GM10266 (cell line): ENCODE measurements around the gene NUP85.
"Not testable (repeated sequence)": the region's sequence is repeated elsewhere in the genome, so short reads cannot be mapped to it uniquely, and the experiment has no call there.

ENCODE experiments used
- DNase-seq: peaks from one replicate; pipeline ENCODE4 v3.0.0; 2012; ENCODE audit errors: extremely low spot score
- CTCF ChIP-seq: IDR thresholded peaks from 2 replicates; pipeline ENCODE4 v1.5.1; 2012; ENCODE audit warnings: mild to moderate bottlenecking, low read depth; ENCODE audit not compliant: control insufficient read depth, insufficient read depth; ENCODE audit errors: missing control alignments

Gene NUP85

GRCh38 chr17:75252039-75252816 is 46.7 kb downstream of the NUP85 start:
- no peak for DNase-seq
- no peak for TF ChIP-seq CTCF

- DNase-seq, result not testable (repeated sequence)
Measured at GRCh38 chr17:75255954-75256698, 50.6 kb downstream of the NUP85 start.

DNA sequence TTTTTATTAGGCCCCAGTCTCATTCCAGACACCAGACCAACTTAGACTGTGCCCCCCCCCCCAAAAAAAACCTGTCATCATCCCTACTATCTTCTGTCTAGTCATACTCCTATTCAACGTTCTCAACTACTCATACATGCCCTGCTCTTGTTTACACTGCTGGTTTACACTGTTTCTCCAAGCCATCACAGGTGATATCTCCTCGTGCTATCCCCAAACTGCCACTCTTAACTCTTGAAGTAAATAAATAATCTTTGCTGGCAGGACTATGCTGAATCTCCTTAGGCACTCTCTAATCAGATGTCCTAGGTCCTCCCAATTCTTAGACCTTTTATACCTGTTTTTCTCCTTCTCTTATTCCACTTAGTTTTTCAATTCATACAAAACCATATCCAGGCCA is 51.7 kb downstream of the NUP85 start:
- DNase-seq, result not testable (repeated sequence)

DNA sequence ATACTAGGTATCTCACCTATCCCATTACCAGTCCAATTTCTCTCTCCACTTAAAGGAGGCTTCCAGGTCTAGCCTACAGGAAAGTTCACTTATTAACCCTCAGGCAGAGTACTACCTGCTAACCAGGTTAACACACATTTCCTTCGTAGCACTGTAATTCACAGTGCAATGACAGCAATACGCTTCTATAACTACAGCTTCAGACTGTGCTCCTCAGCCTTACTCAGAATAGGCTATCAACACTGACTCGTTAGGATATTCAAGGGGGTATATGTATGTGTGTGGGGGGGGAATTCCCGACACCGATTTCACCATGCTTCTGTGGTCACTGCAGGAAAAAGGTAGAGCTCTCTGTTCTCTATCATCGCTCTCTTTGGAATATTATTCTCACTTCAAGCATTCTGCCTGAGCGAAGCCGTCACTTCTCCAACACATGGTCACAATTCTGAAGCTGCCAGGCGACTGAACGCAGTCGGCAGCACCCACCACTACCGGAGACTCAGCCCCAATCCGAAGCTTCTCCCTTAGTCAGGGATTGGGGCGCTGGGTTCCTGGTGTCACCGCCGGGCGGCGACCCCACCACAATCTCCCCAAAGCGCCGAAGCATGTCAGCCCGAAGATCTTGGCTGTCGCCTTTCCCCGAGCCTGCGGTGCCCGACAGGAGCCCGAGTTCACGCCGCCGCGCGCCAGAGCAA is 55.3 kb downstream of the NUP85 start:
- no peak for TF ChIP-seq CTCF
- no peak for DNase-seq

DNA sequence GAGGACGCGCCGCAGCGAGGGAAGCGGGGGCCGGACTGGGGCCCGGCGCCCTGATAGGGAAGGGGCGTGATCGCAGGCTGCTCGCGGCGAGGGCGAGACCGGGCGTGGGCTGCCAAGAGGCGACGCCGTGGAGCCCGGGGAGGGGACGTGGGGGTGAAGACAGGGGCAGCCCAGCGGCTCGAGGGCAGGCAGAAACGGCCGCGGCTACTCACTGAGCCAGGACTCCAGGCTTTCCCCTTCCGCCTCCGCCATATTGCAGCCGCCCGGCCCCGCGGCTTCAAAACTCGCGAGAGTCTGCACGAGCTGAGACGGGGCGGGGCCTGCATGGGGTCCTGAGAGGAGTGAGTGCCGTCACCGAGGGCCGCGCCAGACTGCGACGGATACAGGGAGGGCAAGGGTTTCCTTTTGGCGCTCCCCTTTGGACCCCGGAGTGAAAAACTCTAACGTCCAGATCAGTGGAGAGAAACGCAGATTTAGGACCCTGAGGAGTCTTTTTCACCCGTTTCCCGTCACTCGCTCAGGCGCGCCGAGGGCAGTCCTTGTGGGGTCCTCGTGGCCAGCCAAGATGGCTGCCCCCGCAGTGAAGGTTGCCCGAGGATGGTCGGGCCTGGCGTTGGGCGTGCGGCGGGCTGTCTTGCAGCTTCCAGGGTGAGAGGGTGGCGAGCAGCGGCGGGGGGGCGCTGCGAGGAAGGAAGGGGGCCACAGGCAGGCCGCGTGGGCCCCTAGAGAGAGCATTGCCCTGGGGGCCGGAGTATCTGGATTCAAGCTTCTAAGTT is 56.0 kb downstream of the NUP85 start, which contains the start of the genes GGA3 and MRPS7:
TSS of gene GGA3 (minus strand) at position 271 of the 776 bp plus-strand sequence. CDS start at position 252, 19 bp downstream.
TSS of gene MRPS7 (plus strand) at position 544 of the 776 bp plus-strand sequence. CDS start at position 566, 22 bp downstream.
- DNase-seq, result peak; percentile 93
- no peak for TF ChIP-seq CTCF

DNA sequence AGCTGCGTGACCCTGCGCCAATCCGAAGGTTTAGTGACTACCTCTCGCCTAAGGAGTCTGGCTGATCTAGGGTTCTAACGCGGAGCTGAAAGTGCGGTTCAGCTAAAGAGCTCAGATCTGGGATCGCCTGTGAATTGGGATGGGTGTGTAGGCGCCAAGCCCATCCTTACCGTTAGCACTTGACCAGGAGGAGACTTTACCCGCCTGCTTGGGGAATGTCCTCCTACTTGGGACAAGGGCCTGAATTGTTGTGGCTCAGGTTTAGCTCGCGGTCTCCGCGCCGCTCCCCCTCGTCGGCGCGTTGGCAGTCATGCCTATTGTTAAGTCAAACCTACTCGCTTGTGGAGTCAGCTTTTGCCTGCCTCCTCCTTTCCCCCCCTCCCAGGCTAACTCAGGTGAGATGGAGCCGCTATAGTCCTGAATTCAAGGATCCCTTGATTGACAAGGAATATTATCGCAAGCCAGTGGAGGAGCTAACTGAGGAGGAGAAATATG is 56.7 kb downstream of the NUP85 start:
- TF ChIP-seq CTCF, result no peak
- no peak for DNase-seq

- no peak for DNase-seq
- no peak for TF ChIP-seq CTCF
Measured at GRCh38 chr17:75263055-75263454, 57.6 kb downstream of the NUP85 start.
